Ovary (tissue), 3 donors: Measurements from ENCODE around the gene CST3.

Source experiments
- CTCF ChIP-seq, 3 donors: fragments of 450-650 bp in 2 of 3; fragments of 200-600 bp in 1 of 3; IDR thresholded peaks; one replicate each; pipeline versions ENCODE4 v1.5.1 to v1.8.0; 2016 to 2022; ENCODE audit warnings: antibody characterized with exemption in 3 of 3, mild to moderate bottlenecking in 1 of 3
- POLR2A ChIP-seq: fragments of 450-650 bp; IDR thresholded peaks from one replicate; pipeline ENCODE4 v1.6.1; 2017; ENCODE audit warnings: antibody characterized with exemption, mild to moderate bottlenecking, moderate library complexity
- donor health status: DM: no; HTN: no; CAD: no.

- TF ChIP-seq CTCF (IDR thresholded peaks at IDR 0.05), result no peak
- TF ChIP-seq POLR2A, result no peak
These were observed 31.6 kb upstream of the CST3 start for GRCh38 chr20:23669327-23669726.
